IPS-11a (cell line): ENCODE results near the gene MMP3.
"Not testable (repeated sequence)": the region's sequence is repeated elsewhere in the genome, so short reads cannot be mapped to it uniquely, and the experiment has no call there.

Experiments used
- H3K4me3 ChIP-seq: one replicate; pipeline ENCODE4 v1.5.1; 2013; ENCODE audit warnings: low read depth, low read length, control low read depth

MMP3 gene

GRCh38 chr11:102843489-102843888 is at the start of gene MMP3:
MMP3 (minus strand) TSS chr11:102843609; CDS start chr11:102843546, 63 bp downstream.
- no peak within 1 kb of the TSS for H3K4me3 ChIP-seq

- no peak overlapping the region for H3K4me3 ChIP-seq
These were observed 48.3 kb upstream of the MMP3 start for GRCh38 chr11:102891736-102892135.

- H3K4me3 ChIP-seq: no peak overlapping the region
These were observed 43.6 kb upstream of the MMP3 start for GRCh38 chr11:102886999-102887398.

GRCh38 chr11:102883141-102883540 is 39.7 kb upstream of the MMP3 start:
- H3K4me3 ChIP-seq: no peak overlapping the region

GRCh38 chr11:102882389-102883024 is 39.1 kb upstream of the MMP3 start:
- no peak overlapping the region for H3K4me3 ChIP-seq

GRCh38 chr11:102879801-102880200 is 36.4 kb upstream of the MMP3 start:
- H3K4me3 ChIP-seq: no peak overlapping the region

- H3K4me3 ChIP-seq: no peak overlapping the region
These were observed 35.2 kb upstream of the MMP3 start for GRCh38 chr11:102878595-102878994.

- no peak within 1 kb of the TSS for H3K4me3 ChIP-seq
These were observed 31.4 kb upstream of the MMP3 start, which contains the start of gene MMP12 for GRCh38 chr11:102874852-102875251. MMP12 (minus strand) TSS chr11:102874982; CDS start chr11:102874937, 45 bp downstream.

- not testable (repeated sequence) for H3K4me3 ChIP-seq
These were observed 26.1 kb upstream of the MMP3 start for GRCh38 chr11:102869354-102869964.

GRCh38 chr11:102868339-102868738 is 24.9 kb upstream of the MMP3 start:
- H3K4me3 ChIP-seq: no peak overlapping the region

GRCh38 chr11:102864724-102865123 is 21.3 kb upstream of the MMP3 start:
- no peak overlapping the region for H3K4me3 ChIP-seq

GRCh38 chr11:102853956-102854355 is 10.5 kb upstream of the MMP3 start:
- H3K4me3 ChIP-seq: no peak overlapping the region

- no peak overlapping the region for H3K4me3 ChIP-seq
These were observed 9.6 kb upstream of the MMP3 start for GRCh38 chr11:102853055-102853454.

- H3K4me3 ChIP-seq: no peak overlapping the region
These were observed 7.8 kb upstream of the MMP3 start for GRCh38 chr11:102850973-102851745.

GRCh38 chr11:102849311-102849710 is 5.9 kb upstream of the MMP3 start:
- no peak overlapping the region for H3K4me3 ChIP-seq

- no peak overlapping the region for H3K4me3 ChIP-seq
These were observed 2.9 kb upstream of the MMP3 start for GRCh38 chr11:102846292-102846691.

- no peak overlapping the region for H3K4me3 ChIP-seq
These were observed 479 bp downstream of the MMP3 start for GRCh38 chr11:102842930-102843329.

GRCh38 chr11:102840018-102840417 is 3.4 kb downstream of the MMP3 start:
- H3K4me3 ChIP-seq: no peak overlapping the region

- H3K4me3 ChIP-seq: no peak overlapping the region
These were observed 5.8 kb downstream of the MMP3 start for GRCh38 chr11:102837646-102838045.

GRCh38 chr11:102837156-102837555 is 6.3 kb downstream of the MMP3 start:
- H3K4me3 ChIP-seq: no peak overlapping the region

- H3K4me3 ChIP-seq: no peak overlapping the region
These were observed 7.0 kb downstream of the MMP3 start for GRCh38 chr11:102836290-102836875.

- no peak overlapping the region for H3K4me3 ChIP-seq
These were observed 9.7 kb downstream of the MMP3 start for GRCh38 chr11:102833731-102834130.
